GM18909 (cell line): Measurements from ENCODE around the gene OPRD1.
"Not testable (repeated sequence)": the region's sequence is repeated elsewhere in the genome, so short reads cannot be mapped to it uniquely, and the experiment has no call there.

Source experiments
- ATAC-seq: cut with Tn5 transposase; IDR thresholded peaks from one replicate; pipeline ENCODE4 v1.9.1; 2021; ENCODE audit warnings: mild to moderate bottlenecking; ENCODE audit not compliant: unreplicated experiment, poor library complexity

The OPRD1 gene

GRCh38 chr1:28811766-28812668 is at the start of gene OPRD1:
Gene OPRD1, plus strand, starts transcription at chr1:28812170. Its CDS starts 214 bp downstream, at chr1:28812384.
- no peak for ATAC-seq

- ATAC-seq = no peak
Measured at GRCh38 chr1:28766532-28767183, 45.3 kb upstream of the OPRD1 start.

GRCh38 chr1:28770601-28771165 is 41.3 kb upstream of the OPRD1 start:
- ATAC-seq = no peak

GRCh38 chr1:28771921-28772320 is 40.0 kb upstream of the OPRD1 start:
- not testable (repeated sequence) for ATAC-seq

- ATAC-seq = no peak
Measured at GRCh38 chr1:28773105-28773504, 38.9 kb upstream of the OPRD1 start.

- ATAC-seq = no peak
Measured at GRCh38 chr1:28775121-28775942, 36.6 kb upstream of the OPRD1 start.

GRCh38 chr1:28776341-28776740 is 35.6 kb upstream of the OPRD1 start:
- ATAC-seq = no peak

- no peak for ATAC-seq
Measured at GRCh38 chr1:28778021-28778420, 33.9 kb upstream of the OPRD1 start.

GRCh38 chr1:28779751-28780408 is 32.1 kb upstream of the OPRD1 start:
- no peak for ATAC-seq

- ATAC-seq = no peak
Measured at GRCh38 chr1:28781305-28781704, 30.7 kb upstream of the OPRD1 start.

GRCh38 chr1:28782011-28782410 is 30.0 kb upstream of the OPRD1 start:
- no peak for ATAC-seq

- no peak for ATAC-seq
Measured at GRCh38 chr1:28783363-28783762, 28.6 kb upstream of the OPRD1 start.

- ATAC-seq = no peak
Measured at GRCh38 chr1:28789412-28789811, 22.6 kb upstream of the OPRD1 start.

- ATAC-seq = no peak
Measured at GRCh38 chr1:28789816-28790215, 22.2 kb upstream of the OPRD1 start.

GRCh38 chr1:28790377-28791035 is 21.5 kb upstream of the OPRD1 start:
- ATAC-seq = no peak

GRCh38 chr1:28791929-28792328 is 20.0 kb upstream of the OPRD1 start:
- not testable (repeated sequence) for ATAC-seq

- ATAC-seq = no peak
Measured at GRCh38 chr1:28792644-28793121, 19.3 kb upstream of the OPRD1 start.

- not testable (repeated sequence) for ATAC-seq
Measured at GRCh38 chr1:28794582-28794981, 17.4 kb upstream of the OPRD1 start.
